Non-pigmented ciliary epithelial cell (primary cell): ENCODE results near the gene PEX14.

Experiments used
- DNase-seq: peaks from one replicate; pipeline ENCODE4 v3.0.0-alpha.2; 2010; ENCODE audit warnings: low read depth

Gene PEX14

GRCh38 chr1:10544239-10544638, 69.5 kb downstream of the PEX14 start:
- no peak for DNase-seq

- DNase-seq, result no peak
Measured at GRCh38 chr1:10546896-10547295, 72.1 kb downstream of the PEX14 start.

- DNase-seq, result no peak
Measured at GRCh38 chr1:10549904-10550664, 75.3 kb downstream of the PEX14 start.

- DNase-seq, result no peak
Measured at GRCh38 chr1:10553118-10553517, 78.4 kb downstream of the PEX14 start.

- DNase-seq, result no peak
Measured at GRCh38 chr1:10555635-10556429, 81.1 kb downstream of the PEX14 start.

GRCh38 chr1:10556430-10557005, 81.8 kb downstream of the PEX14 start:
- DNase-seq, result no peak

- no peak for DNase-seq
Measured at GRCh38 chr1:10557714-10558113, 83.0 kb downstream of the PEX14 start.

GRCh38 chr1:10559386-10559785, 84.6 kb downstream of the PEX14 start:
- no peak for DNase-seq

GRCh38 chr1:10561497-10561896, 86.7 kb downstream of the PEX14 start:
- DNase-seq, result no peak

GRCh38 chr1:10561955-10562354, 87.2 kb downstream of the PEX14 start:
- no peak for DNase-seq

GRCh38 chr1:10564063-10564462, 89.3 kb downstream of the PEX14 start:
- DNase-seq, result no peak

- no peak for DNase-seq
Measured at GRCh38 chr1:10569531-10569930, 94.8 kb downstream of the PEX14 start.

GRCh38 chr1:10575616-10576015, 100.9 kb downstream of the PEX14 start:
- DNase-seq, result no peak

- DNase-seq, result no peak
Measured at GRCh38 chr1:10578070-10578469, 103.3 kb downstream of the PEX14 start.

GRCh38 chr1:10583641-10584040, 108.9 kb downstream of the PEX14 start:
- no peak for DNase-seq

GRCh38 chr1:10585242-10585641, 110.5 kb downstream of the PEX14 start:
- DNase-seq, result no peak

- no peak for DNase-seq
Measured at GRCh38 chr1:10586125-10586524, 111.4 kb downstream of the PEX14 start.

- DNase-seq, result no peak
Measured at GRCh38 chr1:10588640-10589039, 113.9 kb downstream of the PEX14 start.

- no peak for DNase-seq
Measured at GRCh38 chr1:10589074-10589473, 114.3 kb downstream of the PEX14 start.

GRCh38 chr1:10591010-10591409, 116.3 kb downstream of the PEX14 start:
- no peak for DNase-seq

GRCh38 chr1:10592373-10592772, 117.6 kb downstream of the PEX14 start:
- no peak for DNase-seq

GRCh38 chr1:10593750-10594149, 119.0 kb downstream of the PEX14 start:
- DNase-seq, result no peak

GRCh38 chr1:10594595-10595223, 120.0 kb downstream of the PEX14 start:
- DNase-seq, result no peak
